Endothelial cell of umbilical vein (primary cell): ENCODE results near the gene CSN3.

Experiments
- EZH2 ChIP-seq: IDR thresholded peaks from 2 replicates; pipeline ENCODE4 v1.6.1; 2012; ENCODE audit warnings: borderline replicate concordance, low read depth, mild to moderate bottlenecking, moderate library complexity, low read length, inconsistent platforms; ENCODE audit not compliant: severe bottlenecking
- GATA2 ChIP-seq: IDR thresholded peaks from 2 replicates; pipeline ENCODE4 v1.7.0; 2011; ENCODE audit warnings: low read depth, mild to moderate bottlenecking, moderate library complexity, mixed read lengths, low read length; ENCODE audit not compliant: insufficient read length, insufficient read depth
- MYC ChIP-seq: IDR thresholded peaks from one replicate; pipeline ENCODE4 v1.6.1; 2011; ENCODE audit warnings: mild to moderate bottlenecking, low read depth, low read length
- POLR2A ChIP-seq: IDR thresholded peaks from 2 replicates; pipeline ENCODE4 v1.6.1; 2012; ENCODE audit warnings: low read depth, mild to moderate bottlenecking, control low read depth, low read length
- POLR2AphosphoS5 ChIP-seq: IDR thresholded peaks from 2 replicates; pipeline ENCODE4 v1.6.1; 2012; ENCODE audit warnings: low read depth, mild to moderate bottlenecking, control low read depth, low read length, moderate library complexity; ENCODE audit not compliant: insufficient read depth
- TF ChIP-seq, protein P1 (sequence below), 2 donors: IDR thresholded peaks; 1 replicate in 1 of 2; 2 replicates in 1 of 2; pipeline ENCODE4 v1.5.1; 2011; ENCODE audit warnings: low read length in 2 of 2, mild to moderate bottlenecking in 2 of 2, moderate library complexity in 2 of 2, control low read depth in 1 of 2, inconsistent platforms in 1 of 2, low read depth in 1 of 2; ENCODE audit not compliant: insufficient read depth in 1 of 2; ENCODE audit errors: extremely low read depth in 1 of 2

DNA sequence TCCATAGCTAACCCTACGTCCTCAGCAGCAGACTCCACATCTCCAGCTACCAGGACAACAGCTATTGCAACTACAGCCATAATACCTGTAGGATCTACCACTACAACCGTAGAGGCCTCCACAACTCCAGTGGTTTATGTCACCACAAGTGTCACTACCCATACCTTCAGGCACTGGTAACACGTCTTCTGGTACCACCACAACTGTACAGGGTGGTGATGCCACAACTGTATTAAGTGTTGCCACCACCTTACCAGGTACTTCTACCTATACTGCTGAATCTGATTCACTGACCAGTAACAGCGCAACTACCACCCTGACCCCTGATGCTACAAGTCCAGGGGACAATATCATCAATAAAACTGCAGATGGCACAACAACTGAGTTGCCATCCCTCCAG, 57.8 kb downstream of the CSN3 start:
- no peak for TF ChIP-seq POLR2A
- TF ChIP-seq GATA2 = no peak
- no peak for TF ChIP-seq EZH2
- TF ChIP-seq, protein P1, sequence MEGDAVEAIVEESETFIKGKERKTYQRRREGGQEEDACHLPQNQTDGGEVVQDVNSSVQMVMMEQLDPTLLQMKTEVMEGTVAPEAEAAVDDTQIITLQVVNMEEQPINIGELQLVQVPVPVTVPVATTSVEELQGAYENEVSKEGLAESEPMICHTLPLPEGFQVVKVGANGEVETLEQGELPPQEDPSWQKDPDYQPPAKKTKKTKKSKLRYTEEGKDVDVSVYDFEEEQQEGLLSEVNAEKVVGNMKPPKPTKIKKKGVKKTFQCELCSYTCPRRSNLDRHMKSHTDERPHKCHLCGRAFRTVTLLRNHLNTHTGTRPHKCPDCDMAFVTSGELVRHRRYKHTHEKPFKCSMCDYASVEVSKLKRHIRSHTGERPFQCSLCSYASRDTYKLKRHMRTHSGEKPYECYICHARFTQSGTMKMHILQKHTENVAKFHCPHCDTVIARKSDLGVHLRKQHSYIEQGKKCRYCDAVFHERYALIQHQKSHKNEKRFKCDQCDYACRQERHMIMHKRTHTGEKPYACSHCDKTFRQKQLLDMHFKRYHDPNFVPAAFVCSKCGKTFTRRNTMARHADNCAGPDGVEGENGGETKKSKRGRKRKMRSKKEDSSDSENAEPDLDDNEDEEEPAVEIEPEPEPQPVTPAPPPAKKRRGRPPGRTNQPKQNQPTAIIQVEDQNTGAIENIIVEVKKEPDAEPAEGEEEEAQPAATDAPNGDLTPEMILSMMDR (IDR thresholded peaks at IDR 0.05; ENCODE audit: extremely low read depth in 1 of 2, insufficient read depth in 1 of 2, low read depth in 1 of 2, low read length in 2 of 2) = no peak
- no peak for TF ChIP-seq MYC
- TF ChIP-seq POLR2AphosphoS5 = no peak
